ENCODE data around the gene ENPP1. TPM values are rescaled to one million over a fixed set of nuclear protein-coding genes. Genes with fewer than 3 reads are reported as not detected.
A peak's percentile ranks its signal among the peaks of the same experiment; 100 is the strongest.
"Not testable (repeated sequence)": the region's sequence is repeated elsewhere in the genome, so short reads cannot be mapped to it uniquely, and the experiment has no call there.

Gene ENPP1
- total and polyA plus RNA-seq, 9 of the 15 experiments (the other 6 are each of a cell fraction or from before 2014, with no cell fraction given) = 0.03 to 0.56 (median 0.14) TPM

DNA sequence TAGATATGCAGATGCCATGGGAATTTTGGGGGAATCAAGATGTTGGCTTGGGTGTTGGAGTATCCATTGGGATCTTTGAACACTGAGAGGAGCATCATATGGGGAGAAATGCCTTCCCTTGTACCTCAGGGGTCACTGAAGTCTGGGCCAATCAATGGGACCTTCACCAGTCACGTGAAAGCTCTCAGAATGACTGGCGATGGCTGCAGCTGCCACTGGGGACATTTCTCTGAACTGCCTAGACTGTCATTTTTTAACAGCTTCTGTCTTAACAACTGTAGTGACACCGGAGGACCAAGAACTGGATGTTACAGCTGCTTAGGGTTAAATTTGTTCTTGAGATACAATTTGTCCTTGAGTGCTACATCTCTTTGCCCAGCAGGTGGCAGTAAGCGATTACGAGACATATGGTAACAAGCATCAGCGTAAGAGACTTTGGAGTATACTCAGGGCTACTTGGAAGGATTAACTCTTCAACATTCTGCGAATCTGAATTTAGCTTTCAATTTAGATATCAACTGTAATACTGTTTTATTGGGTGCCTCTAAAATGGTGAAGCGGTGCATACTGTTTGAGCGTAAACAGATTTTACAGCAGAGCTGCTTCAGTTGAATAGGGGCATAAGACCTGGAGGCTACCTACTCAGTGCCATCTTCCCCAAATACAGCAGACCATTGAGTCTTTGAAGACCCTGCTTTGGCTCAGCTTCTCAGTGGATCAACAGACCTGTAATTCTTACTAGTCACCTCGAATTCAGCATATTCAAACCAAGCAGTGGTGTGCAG, 107.3 kb downstream of the ENPP1 start:
- CTCF ChIA-PET (ENCODE audit: low intra/inter-chr PET ratio) = interaction anchor here (1.0 kb wide), 1 partner anchor 383 kb away, joined by 5 read pairs; no protein-coding TSS in a partner anchor
- Histone ChIP-seq H4K20me1 (replicated peaks; ENCODE audit: control insufficient read depth, insufficient read depth, low read length) (no peaks in the 10 kb centered on the region), H3K36me3 (ENCODE audit: control insufficient read depth, insufficient read depth, low read length) (no peaks in the 10 kb centered on the region), H3K27ac (ENCODE audit: extremely low read depth, low read depth, low read length) (no peak overlapping the region), H3K4me3 (no peak overlapping the region), H3K9me3 (replicated peaks; ENCODE audit: control insufficient read depth, insufficient read depth, low read depth, low read length) (no peaks in the 10 kb centered on the region), H3K9ac (ENCODE audit: insufficient read depth in 1 of 2, low read depth in 2 of 2, low read length in 2 of 2) (no peak overlapping the region), H3K9me1 (ENCODE audit: control insufficient read depth, insufficient read depth, low read length) (no peaks in the 10 kb centered on the region), H3K27me3 (ENCODE audit: control insufficient read depth in 2 of 2, insufficient read depth in 2 of 2, low read length in 2 of 2) (no peaks in the 10 kb centered on the region; a peak in 1 of 5 replicates), H3K79me2 (ENCODE audit: control insufficient read depth, insufficient read depth, low read length) (no peaks in the 10 kb centered on the region), H2AFZ (ENCODE audit: low read depth, low read length) (no peak overlapping the region), H3K4me1 (replicated peaks in 1 of 2; ENCODE audit: control insufficient read depth in 2 of 2, insufficient read depth in 2 of 2, low read length in 2 of 2) (no peaks in the 10 kb centered on the region), H3K4me2 (ENCODE audit: insufficient read depth, low read length) (no peak overlapping the region)
- POLR2A ChIA-PET = no interaction called here
- in situ Hi-C loops (cut with MboI) = loop anchor here (5.0 to 25.0 kb wide), 3 partner anchors 220 to 1647 kb away; no protein-coding TSS in a partner anchor
- under 1% methylated on average over 10 of the region's 10 CpGs for WGBS (ENCODE audit: insufficient coverage, low coverage, missing lambda C conversion rate)
- FAIRE-seq (peak; percentile 95), ATAC-seq (peak; percentile 90), DNase-seq (ENCODE audit: extremely low read depth in 1 of 4, low spot score in 3 of 4) (peak; percentile 41 to 69 (median 59))
- intact Hi-C loops (cut with micrococcal nuclease) = loop anchor here (2.0 to 5.0 kb wide), 2 partner anchors 384 to 1028 kb away; no protein-coding TSS in a partner anchor
- no TSS peak for BruUV-seq (replicated peaks)
- TF ChIP-seq JUND (IDR thresholded peaks at IDR 0.05; ENCODE audit: borderline replicate concordance, low read depth, low read length) (peak; percentile 27; the same call in 1 of the 2 replicates), JUND (tag; IDR thresholded peaks at IDR 0.05; ENCODE audit: borderline replicate concordance, low read depth, low read length) (no peak), ZSCAN29 (IDR thresholded peaks at IDR 0.05) (no peak), RAD21 (CRISPR knock-in tag; conservative IDR thresholded peaks at IDR 0.05 in 1 of 2, IDR thresholded peaks at IDR 0.05 in 1 of 2) (peak; percentile 51 to 64), SMC3 (conservative IDR thresholded peaks at IDR 0.05; ENCODE audit: insufficient read depth, low read depth, low read length) (peak; percentile 49; the same call in 1 of the 2 replicates)
- TF ChIP-seq, protein P1, sequence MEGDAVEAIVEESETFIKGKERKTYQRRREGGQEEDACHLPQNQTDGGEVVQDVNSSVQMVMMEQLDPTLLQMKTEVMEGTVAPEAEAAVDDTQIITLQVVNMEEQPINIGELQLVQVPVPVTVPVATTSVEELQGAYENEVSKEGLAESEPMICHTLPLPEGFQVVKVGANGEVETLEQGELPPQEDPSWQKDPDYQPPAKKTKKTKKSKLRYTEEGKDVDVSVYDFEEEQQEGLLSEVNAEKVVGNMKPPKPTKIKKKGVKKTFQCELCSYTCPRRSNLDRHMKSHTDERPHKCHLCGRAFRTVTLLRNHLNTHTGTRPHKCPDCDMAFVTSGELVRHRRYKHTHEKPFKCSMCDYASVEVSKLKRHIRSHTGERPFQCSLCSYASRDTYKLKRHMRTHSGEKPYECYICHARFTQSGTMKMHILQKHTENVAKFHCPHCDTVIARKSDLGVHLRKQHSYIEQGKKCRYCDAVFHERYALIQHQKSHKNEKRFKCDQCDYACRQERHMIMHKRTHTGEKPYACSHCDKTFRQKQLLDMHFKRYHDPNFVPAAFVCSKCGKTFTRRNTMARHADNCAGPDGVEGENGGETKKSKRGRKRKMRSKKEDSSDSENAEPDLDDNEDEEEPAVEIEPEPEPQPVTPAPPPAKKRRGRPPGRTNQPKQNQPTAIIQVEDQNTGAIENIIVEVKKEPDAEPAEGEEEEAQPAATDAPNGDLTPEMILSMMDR (IDR thresholded peaks at IDR 0.05 in 2 of 3, conservative IDR thresholded peaks at IDR 0.05 in 1 of 3; ENCODE audit: insufficient read depth in 2 of 3, low read depth in 1 of 3, low read length in 3 of 3) = peak; percentile 60 to 82 (median 76)

DNA sequence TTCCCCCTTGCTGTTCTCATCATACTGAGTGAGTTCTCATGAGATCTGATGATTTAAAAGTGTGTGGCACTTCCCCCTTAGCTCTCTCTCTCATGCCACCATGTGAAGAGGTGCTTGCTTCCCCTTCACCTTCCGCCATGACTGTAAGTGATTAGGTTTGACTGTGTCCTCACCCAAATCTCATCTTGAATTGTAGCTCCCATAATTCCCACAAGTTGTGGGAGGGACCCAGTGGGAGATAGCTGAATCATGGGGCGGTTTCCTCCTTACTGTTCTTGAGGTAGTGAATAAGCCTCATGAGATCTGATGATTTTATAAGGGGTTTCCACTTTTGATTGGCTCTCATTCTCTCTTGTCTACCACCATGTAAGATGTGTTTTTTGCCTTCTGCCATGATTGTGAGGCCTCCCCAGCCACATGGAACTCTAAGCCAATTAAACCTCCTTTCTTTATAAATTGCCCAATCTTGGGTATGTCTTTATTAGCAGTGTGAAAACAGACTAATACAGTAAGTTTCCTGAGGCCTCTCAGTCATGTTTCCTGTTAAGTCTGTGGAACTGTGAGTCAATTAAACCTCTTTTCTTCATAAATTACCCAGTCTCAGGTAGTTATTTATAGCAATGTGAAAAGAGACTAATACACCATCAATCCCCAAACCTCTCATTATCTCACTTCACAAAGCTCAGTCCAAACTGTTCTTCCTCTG, 108.4 kb downstream of the ENPP1 start:
- H3K9ac ChIP-seq (ENCODE audit: insufficient read depth in 1 of 2, low read depth in 2 of 2, low read length in 2 of 2); H3K9me1 ChIP-seq (ENCODE audit: control insufficient read depth, insufficient read depth, low read length); H3K36me3 ChIP-seq (ENCODE audit: control insufficient read depth, insufficient read depth, low read length); H3K79me2 ChIP-seq (ENCODE audit: control insufficient read depth, insufficient read depth, low read length); H3K4me1 ChIP-seq (replicated peaks in 1 of 2; ENCODE audit: control insufficient read depth in 2 of 2, insufficient read depth in 2 of 2, low read length in 2 of 2); intact Hi-C loops (cut with micrococcal nuclease); POLR2A ChIA-PET; H4K20me1 ChIP-seq (replicated peaks; ENCODE audit: control insufficient read depth, insufficient read depth, low read length); H2AFZ ChIP-seq (ENCODE audit: low read depth, low read length); DNase-seq (ENCODE audit: extremely low read depth in 1 of 4, low spot score in 3 of 4); H3K4me3 ChIP-seq; H3K27me3 ChIP-seq (ENCODE audit: control insufficient read depth in 2 of 2, insufficient read depth in 2 of 2, low read length in 2 of 2); H3K9me3 ChIP-seq (replicated peaks; ENCODE audit: control insufficient read depth, insufficient read depth, low read depth, low read length); H3K27ac ChIP-seq (ENCODE audit: extremely low read depth, low read depth, low read length); H3K4me2 ChIP-seq (ENCODE audit: insufficient read depth, low read length); ATAC-seq; BruUV-seq (replicated peaks); FAIRE-seq: not testable (repeated sequence)
- 7% methylated on average over 2 of the region's 2 CpGs for WGBS (ENCODE audit: insufficient coverage, low coverage, missing lambda C conversion rate)
- CTCF ChIA-PET (ENCODE audit: low intra/inter-chr PET ratio) = interaction anchor here (0.6 kb wide), 1 partner anchor 571 kb away, joined by 3 read pairs; no protein-coding TSS in a partner anchor
- in situ Hi-C loops (cut with MboI) = loop anchor here (5.0 to 25.0 kb wide), 3 partner anchors 221 to 1646 kb away; no protein-coding TSS in a partner anchor

Data from K562 (cell line).